Middle frontal gyrus (tissue), 1 donor: ENCODE data around the gene GRIN2C.
"Not testable (repeated sequence)": the region's sequence is repeated elsewhere in the genome, so short reads cannot be mapped to it uniquely, and the experiment has no call there.

Experiments
- DNase-seq: peaks from one replicate; pipeline ENCODE4 v3.0.0-alpha.2; 2015; ENCODE audit warnings: low spot score; ENCODE audit errors: extremely low spot score

Gene GRIN2C

DNA sequence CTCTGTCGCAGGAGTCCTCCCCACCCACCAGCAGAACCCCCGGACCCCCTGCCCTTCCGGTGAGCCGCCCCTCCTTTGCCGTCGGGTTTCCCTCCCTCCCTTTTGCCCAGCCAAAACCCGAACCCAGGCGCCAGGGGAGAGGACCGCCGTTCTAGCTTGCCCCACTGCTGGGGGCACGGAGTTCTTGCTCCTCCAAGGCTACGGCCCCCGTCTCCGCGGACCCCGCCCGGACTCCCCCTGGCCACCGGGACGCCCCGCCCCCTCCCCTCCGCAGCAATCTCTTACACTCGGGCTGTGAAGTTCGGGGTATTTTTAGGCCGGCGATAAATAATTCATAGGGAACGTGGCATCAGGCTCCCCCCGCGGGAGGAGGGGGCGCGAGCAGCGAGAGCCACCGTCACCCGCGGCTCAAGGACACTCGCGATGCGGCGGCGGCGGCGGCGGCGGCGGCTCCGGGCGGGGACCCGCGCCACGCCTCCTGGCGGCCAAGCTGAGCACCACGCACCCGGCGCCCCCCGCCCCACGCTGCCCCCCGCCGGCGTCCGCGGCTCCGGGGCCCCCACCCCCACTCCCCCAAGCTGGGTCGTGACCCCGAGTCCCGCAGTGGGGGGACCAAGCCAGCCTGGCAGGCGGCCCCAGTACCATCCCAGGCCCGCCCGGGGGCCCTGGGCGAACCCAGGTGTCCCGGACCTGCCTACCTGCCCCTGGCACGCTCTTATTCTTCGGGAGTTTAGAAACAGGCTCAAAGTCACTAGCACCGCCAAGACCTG lies at the start of gene GRIN2C:
Gene GRIN2C (minus strand): TSS at position 427 of the 770 bp plus-strand sequence. CDS start 4,793 bp downstream, outside the sequence.
- no peak for DNase-seq

DNA sequence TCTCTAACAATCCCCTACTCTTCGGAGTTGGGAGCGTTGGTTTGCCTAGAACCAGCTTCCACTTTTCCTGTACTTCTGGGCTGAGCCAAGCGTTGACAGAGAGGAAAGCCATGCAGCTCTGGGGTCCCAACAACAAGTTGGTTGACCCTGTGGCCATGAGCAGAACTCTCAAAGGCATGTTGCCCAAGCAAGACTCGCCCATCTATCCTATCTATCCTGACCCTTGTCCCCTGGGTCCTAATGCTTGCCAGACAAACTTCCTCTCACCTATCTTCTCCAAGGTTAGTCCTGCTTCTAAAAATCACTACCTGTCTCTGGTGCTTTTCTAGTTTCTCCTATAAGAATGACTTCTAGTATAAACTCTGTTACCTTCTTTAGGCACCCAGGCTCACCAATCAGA lies 49.4 kb upstream of the GRIN2C start:
- DNase-seq = not testable (repeated sequence)

DNA sequence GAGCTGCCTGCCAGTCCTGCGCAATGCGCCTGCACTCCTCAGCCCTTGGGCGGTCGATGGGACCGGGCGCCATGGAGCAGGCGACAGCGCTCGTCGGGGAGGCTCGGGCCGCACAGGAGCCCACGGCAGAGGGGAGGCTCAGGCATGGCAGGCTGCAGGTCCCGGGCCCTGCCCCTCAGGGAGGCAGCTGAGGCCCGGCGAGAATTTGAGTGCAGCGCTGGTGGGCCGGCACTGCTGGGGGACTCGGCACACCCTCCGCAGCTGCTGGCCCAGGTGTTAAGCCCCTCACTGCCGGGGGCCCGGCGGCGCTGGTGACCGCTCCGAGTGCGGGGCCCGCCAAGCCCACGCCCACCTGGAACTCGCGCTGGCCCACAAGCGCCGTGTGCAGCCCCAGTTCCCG lies 47.3 kb upstream of the GRIN2C start:
- no peak for DNase-seq

DNA sequence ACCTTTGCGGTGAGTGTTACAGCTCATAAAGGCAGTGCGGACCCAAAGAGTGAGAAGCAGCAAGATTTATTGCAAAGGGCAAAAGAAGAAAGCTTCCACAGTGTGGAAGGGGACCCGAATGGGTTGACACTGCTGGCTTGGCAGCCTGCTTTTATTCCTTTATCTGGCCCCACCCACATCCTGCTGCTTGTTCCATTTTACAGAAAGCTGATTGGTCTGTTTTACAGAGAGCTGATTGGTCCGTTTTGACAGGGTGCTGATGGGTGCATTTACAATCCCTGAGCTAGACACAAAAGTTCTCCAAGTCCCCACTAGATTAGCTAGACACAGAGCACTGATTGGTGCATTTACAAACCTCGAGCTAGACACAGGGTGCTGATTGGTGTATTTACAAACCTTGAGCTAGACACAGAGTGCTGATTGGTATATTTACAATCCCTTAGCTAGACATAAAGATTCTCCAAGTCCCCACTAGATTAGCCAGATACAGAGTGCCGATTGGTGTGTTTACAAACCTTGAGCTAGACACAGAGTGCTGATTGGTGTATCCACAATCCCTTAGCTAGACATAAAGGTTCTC lies 46.6 kb upstream of the GRIN2C start:
- not testable (repeated sequence) for DNase-seq

DNA sequence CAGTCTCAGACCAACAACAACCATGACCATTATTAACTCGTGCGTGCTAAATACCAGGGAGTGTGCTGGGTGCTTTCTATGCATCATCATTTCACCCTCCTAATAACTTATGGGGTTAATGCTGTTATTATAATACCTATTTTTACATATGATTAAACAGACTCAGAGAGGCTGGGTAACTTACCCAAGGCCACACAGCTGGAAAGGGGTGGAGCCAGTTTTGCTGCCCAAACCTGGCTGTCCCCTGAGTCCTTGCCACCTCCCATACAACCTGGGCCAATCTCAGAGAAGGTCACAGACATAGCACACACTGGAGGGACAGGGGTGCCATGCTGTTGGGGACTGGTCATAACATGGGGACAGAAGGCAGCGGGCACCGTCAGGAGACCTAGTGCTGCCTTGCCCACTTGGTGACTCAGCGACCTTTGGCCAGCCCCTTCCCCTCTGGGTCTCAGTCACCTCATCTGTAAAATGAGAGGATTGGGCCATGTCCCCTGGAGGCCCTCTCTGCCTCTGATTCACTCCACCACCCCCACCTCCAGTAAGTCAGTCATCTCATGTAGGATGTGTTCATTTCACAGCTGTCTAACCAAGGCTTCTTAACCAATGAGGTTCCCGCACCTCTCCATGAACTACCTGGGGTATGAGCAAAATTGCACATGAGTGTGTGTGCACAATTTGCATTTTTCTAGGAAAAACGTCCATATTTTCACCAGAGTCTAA lies 45.2 kb upstream of the GRIN2C start:
- DNase-seq = no peak

DNA sequence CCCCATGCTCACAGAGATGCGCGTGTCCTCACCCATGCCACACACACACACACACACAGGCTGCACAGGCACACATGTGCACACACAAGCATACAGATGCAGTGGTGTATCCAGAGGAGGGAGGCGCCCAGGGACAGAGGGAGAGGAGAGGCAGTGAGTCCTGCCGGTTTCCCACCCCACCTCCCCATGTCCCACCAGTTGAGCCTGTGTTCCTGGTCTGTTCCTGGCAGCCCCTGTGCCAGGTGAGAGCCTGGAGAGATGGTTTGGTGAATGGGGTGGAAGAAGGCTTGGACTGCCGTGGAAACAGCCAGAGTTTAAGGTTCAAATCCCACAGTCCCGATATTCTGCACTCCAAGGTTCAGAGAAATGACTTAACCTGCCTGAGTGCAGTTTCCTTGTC lies 44.0 kb upstream of the GRIN2C start:
- no peak for DNase-seq

DNA sequence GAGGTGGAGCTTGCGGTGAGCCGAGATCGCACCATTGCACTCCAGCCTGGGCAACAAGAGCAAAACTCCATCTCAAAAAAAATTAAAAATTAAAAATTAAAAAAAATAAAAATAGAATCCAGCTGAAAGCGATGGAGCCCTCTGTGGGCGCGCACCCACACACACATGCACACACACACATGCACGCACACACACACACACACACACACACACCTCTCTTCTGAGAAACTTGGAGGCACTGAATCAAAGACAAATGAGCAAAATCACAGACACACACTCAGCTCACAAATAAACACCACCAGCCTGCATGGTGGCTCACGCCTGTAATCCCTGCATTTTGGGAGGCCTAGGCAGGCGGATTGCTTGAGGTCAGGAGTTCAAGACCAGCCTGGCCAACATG lies 43.3 kb upstream of the GRIN2C start:
- DNase-seq = no peak

DNA sequence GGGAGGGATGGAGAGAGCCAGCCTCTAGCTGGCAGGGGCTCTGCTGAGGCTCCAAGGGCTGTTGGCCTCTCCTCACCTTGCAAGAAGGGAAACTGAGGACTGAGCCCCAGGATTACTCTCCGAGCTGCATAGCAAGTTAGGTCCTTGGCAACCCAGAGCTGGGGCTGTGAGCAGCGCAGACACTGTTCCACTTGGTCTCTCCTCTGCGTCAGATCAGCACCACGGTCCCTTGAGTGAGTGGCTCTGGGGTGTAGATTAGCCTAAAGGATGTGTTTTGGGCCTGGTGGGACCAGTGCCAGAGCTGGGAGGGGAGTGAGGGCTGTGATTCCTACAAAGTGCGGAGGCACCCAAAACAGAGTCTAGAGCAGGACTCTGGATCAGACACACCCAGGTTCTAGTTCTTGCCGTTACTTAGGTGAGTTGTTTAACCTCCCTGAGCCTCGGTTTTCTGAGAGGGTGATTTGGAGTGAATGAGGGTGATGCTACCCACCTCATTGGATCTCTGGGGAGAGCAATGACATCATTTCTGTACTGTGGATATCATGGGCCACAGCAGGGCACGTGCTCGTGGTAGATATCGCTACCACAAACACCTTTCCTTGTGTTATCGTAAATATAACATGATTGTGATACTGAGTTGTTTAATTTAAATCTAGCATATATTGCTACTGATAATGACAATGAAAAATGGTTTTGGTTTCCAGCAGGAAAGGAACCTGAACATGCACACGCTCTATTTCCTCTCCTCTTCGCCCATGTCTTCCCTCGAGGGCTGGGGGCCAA lies 41.9 kb upstream of the GRIN2C start:
- DNase-seq = no peak

DNA sequence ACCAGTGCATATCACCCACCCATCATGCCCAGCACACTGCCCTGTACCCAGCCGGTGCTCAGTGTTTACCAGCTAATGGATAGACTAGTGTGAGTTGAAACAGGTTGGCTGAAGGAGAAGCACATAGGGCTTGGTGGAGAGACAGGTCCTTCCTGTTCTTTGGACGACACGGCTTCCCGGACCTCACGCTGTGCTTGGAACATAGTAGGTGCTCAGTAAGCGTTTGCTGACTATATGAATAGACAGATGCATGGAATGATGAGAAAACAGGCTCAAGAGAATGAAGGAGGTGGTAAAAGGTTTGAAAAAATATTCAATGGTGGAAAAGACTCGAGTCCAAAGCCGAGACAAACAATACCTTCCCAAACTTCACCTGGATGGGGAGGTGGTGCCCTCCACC lies 40.5 kb upstream of the GRIN2C start:
- DNase-seq = no peak

DNA sequence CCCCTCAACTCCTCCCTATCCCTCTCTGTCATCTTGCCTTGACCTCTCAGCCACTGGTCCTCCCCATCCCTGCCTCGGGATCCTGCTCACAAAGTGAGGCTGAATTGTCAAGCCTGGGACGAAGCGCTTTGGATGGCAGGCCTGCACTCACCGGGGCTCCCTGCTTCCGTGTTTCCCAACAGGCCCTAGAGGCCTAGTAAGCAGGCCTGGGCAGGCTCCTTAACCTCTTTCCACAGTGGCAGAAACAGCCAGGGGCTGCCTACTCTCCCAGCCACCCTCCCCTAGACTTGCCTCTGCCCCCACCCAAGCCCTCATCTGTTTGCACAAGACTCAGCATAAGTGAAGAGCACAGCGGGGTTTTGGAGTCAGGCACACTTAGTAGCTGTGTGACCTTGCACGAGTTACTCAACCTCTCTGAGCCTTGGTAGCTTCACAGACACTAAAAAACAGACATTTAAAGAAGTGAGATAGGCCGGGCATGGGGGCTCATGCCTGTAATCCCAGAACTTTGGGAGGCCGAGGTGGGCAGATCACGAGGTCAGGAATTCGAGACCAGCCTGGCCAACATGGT lies 38.8 kb upstream of the GRIN2C start:
- DNase-seq = no peak

DNA sequence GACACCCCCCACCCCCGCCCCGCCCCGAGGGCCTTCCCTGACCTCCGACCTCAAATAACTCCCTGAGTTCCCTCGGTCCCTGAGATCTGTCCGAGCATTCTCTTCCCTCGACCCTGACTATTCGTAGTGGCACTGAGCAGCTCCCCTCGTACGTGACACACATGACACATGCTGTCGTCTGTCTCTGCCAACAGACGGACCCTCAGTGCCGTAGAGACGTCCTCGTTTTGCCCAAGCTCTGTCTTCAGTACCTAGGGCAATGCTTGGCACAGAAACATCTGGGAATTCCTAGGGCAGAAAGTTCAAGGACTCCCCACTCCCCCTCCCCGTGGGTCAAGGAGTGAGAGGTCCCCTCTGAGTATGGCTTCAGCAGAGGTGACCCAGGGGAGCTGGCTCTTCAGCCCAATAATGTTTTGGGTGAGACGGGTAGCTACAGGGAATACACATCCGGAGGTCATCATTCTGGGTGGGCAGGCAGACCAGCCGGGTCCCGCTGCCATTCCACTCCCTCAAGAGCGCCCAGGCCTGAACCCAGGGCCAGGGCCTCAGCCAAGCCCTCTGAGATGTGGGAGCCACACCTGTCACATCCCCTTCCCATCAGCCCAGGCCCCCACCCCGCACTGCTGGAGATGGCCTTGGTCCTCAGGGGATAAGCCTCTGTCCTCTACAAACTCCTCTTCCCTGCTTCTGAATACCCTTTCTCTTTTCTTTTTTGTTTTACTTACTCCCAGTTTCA lies 34.4 kb upstream of the GRIN2C start:
- no peak for DNase-seq

DNA sequence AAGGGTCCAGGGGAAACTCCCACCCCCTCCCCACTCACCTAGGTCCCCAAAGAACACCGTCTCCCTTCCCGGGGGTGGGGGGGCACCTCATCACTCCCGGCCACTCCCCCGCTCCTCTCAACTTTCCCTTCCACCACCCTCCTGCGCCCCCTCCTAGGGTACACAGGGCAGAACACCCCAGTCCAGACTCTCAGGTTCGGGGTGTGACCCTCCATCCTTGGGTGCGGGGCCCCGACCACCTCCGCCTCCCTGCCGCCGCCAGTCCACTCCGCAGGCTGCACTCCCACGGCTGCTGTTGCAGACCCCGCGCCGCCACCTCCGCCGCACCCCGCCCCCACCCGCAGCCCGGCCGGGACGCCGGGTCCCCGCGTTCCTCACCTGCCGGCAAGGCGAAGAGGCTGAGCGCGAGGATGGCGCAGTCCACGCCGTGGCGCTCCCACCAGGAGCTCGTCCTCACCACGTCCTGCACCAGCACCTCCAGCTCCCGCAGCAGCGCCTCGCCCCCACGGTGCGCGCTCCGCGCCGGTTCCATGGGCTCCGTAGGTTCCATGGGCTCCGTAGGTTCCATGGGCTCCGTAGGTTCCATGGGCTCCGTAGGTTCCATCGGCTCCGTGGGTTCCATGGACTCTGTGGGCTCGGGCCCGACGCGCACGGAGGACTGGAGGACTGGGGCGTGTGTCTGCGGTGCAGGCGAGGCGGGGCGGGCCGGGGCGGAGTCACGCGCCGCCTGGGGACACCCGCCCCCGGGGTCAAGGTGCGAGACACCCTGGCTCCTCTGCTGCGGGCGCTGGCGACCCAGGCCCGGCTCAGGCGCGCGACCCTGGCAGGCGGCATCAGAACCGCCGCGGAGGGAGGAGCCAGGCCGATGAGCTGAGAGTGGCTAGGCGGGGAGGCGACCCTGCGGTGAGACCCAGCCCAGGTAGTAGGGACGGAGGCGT lies 33.6 kb upstream of the GRIN2C start, which contains the start of gene FADS6:
Gene FADS6 (minus strand): TSS at position 660 of the 938 bp plus-strand sequence. CDS start 38 bp downstream, at position 622.
- no peak for DNase-seq

DNA sequence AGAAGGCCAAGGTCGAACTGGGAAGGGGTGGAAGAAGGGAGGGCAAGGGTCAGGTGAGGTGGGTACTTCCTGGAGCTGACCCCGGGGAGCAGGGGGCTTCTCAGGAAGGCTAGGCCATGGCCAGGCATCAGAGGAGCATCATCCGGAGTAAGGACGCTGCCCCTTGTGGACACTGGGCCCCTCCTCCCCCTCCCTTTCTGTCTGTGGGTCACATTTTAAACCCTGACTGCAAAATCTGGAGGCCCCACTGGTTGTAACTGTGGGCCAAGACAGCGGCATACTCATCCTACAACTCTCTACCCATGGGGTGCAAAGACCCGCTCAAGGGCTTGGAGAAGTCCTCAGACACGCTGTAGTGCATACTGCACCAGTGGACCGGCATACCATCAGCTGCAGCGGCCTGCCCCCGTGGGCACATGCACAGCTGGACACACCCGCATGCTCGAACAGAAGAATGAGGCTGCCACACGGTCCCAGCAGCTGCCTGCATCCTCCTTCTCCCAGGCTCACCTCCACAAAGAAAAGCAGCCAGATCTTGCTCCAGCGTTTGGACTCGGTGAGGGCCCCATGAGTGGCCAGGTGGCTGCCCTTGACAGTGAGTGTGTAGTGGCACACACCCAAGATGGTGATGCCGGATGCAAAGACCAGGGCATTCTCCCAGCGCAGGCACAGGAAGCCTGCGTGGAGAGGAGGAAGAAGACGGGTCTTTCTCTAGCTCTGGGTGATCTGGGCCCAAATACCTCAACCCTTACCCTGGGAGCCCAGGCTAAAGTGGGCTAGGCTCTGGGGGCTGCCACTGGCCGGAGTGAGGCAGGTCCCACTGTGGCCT lies 32.5 kb upstream of the GRIN2C start:
- no peak for DNase-seq

DNA sequence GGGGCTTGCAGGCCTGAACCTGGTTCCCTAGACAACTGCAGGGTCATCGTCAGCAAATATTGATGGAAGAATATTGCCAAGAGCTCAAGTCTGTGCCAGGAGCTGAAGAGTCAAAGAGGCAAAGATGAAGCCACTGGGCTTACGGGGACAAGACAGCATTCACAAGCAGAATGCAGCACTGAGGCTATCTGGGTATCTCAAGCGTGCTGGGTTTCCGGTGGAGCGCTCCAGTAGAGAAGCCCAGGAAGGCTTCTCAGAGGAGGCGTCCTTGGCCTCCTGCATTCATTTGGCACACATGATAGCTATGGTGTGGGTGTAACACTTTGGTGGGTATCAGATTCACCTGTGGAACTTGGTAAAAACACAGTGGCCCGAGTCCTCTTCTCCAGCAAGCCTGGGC lies 30.9 kb upstream of the GRIN2C start:
- DNase-seq = no peak

DNA sequence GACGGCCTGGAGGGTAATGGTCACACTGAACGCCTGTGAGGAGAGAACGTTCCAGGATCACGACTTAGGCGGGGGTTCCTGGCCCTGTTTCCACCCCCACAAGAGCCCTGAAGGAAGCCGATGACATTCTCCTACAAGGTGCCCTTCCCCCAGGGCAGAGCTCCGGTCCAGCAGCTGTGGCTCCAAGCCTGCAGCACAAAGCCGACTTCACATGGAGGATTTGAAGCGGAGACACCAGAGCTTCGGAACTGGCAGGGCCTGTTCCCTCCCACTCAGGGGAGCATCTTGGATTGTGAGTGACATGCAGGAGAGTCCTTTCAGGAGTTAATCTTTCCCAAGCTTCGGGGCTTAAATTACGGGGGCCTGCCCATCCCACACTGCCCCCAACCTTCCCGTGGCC lies 28.8 kb upstream of the GRIN2C start:
- DNase-seq = no peak

DNA sequence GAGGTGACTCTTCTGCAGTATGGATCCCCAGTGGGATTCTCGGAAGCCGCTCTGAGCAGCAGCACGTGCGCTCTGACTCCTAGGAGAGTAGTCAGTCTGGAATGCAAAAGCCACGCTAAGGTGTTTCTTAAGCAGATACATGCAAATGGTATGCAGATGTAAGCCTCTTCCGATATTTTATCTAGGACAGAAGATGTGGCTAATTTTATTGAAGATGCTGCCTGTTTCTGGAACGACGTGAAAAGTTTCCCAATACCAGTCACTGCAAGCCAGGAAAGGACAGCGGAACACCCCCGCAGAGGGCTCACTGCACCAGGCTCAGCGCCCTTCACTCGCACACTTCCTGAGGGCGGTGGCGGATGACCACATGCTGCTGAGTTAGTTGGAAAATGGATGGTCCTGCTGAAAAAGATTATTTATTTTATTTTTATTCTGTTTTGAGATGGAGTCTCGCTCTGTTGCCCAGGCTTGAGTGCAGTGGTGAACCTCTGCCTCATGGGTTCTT lies 23.6 kb upstream of the GRIN2C start:
- DNase-seq = no peak

DNA sequence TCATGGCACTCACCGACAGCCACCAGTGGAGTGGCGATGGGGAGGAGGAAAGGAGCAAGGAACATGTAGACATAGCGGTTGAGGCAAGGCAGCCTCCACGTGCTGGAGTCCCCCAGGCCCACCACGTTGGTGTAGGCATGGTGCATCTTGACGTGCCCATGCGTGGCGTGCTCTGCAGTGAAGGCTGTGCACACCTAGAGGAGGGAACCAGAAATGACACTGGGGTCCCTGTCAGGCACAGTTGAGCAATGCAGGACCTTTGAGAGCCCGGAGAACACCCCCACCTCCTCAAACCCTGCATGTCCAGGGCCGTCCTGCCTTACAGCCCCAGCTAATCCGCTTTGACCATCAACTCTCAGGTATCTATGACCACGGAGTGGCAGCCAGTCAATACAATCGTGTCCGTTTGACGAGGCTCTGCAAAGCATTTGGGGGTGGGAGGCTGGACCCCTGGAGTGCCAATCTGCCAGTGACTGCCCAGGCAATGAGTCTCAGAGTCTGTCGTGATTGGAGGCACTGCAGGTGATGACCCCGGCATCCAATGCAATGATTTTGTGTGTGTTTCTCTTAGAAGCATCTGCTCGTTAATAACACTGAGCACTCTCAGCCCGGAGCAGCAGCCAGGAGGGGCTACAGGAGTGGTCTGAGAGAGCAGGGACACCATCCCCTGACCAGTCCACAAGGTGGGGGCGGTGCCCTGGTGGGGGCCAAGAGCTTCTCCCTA lies 23.0 kb upstream of the GRIN2C start:
- DNase-seq = no peak

DNA sequence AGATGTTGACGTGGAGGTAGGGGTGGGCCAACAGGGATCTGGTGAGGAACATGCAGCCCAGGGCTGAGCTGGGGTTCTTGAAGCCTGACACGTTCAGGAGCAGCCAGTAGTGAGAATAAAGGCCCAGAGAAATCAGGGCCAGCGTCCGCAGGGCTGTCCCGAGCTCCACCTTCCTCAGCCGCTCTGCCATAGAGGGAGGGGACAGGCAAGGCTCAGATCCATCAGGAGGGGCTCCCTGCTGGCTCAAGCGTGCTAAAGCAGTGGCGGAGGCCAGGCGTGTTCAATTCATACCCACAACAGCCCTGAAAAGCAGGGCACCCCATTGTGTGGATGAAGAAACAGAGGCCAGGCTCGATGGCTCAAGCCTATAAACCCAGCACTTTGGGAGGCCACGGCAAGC lies 21.4 kb upstream of the GRIN2C start:
- DNase-seq = no peak
